GM18499 (cell line): ENCODE data around the gene RPS16.

Source experiments
- ATAC-seq: cut with Tn5 transposase; IDR thresholded peaks from one replicate; pipeline ENCODE4 v1.9.1; 2021; ENCODE audit warnings: moderate number of reproducible peaks; ENCODE audit not compliant: insufficient read depth, unreplicated experiment

The RPS16 gene

DNA sequence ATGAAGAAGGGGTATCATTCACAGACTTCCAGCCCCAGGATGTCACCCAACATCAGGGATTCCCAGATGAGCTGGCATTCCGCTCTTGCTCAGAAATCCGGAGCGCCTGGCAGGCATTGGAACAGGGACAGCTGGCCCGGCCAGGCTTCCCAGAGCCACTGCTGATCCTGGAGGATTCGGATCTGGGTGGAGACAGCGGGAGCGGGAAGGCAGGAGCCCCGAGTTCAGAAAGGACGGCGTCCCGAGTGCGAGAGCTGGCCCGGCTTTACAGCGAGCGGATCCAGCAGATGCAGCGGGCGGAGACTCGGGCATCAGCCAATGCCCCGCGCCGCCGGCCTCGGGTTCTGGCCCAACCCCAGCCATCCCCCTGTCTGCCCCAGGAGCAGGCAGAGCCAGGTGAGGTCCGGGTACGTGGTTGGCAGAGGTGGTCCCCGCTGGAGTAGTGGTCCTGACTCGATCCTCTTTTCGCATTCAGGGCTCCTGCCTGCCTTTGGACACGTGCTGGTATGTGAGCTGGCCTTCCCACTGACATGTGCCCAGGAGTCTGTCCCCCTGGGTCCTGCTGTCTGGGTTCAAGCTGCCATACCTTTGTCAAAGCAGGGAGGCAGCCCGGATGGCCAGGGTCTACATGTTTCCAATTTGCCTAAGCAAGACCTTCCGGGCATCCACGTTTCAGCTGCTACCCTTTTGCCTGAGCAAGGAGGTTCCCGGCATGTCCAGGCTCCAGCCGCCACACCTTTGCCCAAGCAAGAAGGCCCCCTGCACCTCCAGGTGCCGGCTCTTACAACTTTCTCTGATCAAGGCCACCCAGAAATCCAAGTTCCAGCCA is 12.3 kb downstream of the RPS16 start:
- ATAC-seq: no peak

- no peak for ATAC-seq
These were observed 13.7 kb downstream of the RPS16 start for GRCh38 chr19:39422020-39422419.

- no peak for ATAC-seq
These were observed 15.0 kb downstream of the RPS16 start for GRCh38 chr19:39420769-39421168.

- no peak for ATAC-seq
These were observed 16.7 kb downstream of the RPS16 start for GRCh38 chr19:39419003-39419402.

- no peak for ATAC-seq
These were observed 18.1 kb downstream of the RPS16 start for GRCh38 chr19:39417463-39418181.

GRCh38 chr19:39416152-39417120 is 19.3 kb downstream of the RPS16 start:
- ATAC-seq: no peak

DNA sequence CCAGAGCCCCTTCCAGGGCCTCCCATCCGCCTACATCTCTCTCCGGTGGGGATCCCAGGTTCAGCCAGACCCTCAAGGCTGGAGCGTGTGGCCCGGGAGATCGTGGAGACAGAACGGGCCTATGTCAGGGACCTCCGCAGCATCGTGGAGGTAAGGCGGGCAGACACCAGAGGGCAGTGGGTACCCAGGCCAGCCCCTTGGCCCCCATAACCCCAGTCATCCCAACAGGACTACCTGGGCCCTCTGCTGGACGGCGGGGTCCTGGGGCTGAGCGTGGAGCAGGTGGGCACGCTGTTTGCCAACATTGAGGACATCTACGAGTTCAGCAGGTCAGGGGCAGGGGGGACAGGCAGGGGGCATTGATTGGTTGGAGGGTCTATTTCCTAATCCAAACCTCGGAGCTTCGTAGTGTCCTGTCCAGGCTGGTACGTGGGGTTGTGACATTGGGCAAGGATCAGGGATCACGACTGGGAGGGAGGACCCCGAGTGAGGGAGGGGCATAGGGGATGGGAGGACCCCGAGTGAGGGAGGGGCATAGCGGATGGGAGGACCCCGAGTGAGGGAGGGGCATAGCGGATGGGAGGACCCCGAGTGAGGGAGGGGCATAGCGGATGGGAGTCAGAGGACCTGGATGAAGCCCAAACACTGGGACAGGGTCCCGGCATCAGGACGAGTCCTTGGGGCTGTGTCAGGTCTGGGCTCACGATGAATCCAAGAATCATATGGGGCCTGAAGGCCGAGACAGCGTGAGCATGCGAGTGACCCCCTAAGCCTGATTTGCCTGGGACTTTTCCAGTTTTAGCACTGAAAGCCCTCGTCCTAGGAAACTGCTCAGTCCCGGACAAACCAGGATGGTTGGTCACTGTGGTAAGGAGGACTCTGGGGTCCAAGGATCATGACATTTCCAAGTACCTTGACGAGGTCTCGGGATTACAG is 20.4 kb downstream of the RPS16 start:
- no peak for ATAC-seq

DNA sequence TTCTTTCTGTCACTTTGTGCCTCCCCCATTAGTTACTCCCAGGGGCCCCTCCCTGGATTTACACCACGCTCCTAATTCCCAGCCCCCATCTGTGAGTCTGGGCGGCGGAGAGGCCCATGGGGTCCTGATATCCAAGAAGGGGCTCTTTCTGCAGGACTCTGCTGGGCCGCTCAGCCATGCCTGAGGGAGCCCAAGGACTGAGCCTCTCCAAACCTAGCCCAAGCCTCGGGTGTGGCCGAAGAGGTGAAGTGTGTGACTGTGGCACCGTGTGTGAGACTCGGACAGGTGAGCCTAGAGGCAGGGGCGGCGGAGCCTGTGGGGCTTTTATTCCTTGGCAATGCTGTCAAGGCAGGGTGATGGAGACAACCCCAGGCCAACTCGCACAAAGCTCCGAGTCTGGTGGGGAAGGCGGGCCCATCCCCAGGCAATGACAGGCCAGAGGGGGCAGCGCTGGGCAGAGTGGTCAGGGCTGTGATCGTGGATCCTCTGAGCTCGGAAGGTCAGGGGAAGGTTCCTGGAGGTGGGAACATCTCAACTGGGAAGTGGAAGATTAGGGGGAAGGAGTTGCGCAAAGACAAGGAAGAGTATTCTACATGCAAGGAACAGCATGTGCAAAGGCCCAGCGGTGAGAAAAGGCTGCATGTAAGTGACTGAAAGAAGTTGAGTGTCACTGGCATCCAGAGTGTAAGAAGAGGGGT is 21.7 kb downstream of the RPS16 start:
- no peak for ATAC-seq

- no peak for ATAC-seq
These were observed 22.4 kb downstream of the RPS16 start for GRCh38 chr19:39413272-39413910.

- ATAC-seq: no peak
These were observed 22.9 kb downstream of the RPS16 start for GRCh38 chr19:39412867-39413271.

DNA sequence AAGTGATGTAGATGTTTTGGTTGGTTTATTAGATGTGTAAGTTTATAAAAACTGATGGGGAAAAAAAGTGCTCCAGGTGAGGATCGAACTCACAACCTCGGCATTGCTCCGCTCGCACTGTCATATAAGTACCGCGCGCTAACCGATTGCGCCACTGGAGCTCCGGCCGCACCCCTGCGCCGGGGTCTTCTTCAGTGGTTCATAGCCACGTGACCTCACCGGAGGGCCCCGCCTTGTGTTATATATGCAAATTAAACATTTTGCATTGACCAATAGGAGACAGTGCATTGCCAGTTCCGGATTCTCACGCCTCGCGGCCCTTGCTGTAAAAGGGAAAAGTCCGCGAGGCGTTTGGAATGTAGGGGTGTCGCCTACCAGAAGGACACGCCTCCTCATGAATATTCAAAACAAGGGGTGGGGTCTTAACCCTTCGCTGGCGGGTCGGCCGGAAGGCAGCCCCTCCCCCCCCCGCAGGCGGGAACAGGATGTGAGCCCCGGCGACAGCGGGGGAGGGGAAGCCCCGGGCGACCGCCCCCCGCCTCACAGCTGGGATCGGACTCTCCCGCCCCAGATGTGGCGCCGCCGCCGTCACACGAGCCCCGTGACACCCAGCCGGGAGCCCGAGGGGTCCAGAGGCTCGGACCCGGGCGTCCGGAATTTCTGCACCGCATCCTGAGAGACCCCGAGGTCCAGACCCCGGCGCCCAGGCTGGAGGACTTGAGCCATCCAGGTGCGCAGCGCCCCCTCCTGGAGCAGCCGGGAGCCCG is 23.5 kb downstream of the RPS16 start, which contains the start of gene PLEKHG2:
TSS of gene PLEKHG2 (plus strand) at position 570 of the 767 bp plus-strand sequence. CDS start 1,418 bp downstream, outside the sequence.
- ATAC-seq: peak; percentile 38

- ATAC-seq: peak; percentile 28
These were observed 24.0 kb downstream of the RPS16 start for GRCh38 chr19:39411832-39412099.

- no peak for ATAC-seq
These were observed 24.5 kb downstream of the RPS16 start for GRCh38 chr19:39411081-39411831.

GRCh38 chr19:39410831-39411080 is 25.0 kb downstream of the RPS16 start:
- no peak for ATAC-seq

DNA sequence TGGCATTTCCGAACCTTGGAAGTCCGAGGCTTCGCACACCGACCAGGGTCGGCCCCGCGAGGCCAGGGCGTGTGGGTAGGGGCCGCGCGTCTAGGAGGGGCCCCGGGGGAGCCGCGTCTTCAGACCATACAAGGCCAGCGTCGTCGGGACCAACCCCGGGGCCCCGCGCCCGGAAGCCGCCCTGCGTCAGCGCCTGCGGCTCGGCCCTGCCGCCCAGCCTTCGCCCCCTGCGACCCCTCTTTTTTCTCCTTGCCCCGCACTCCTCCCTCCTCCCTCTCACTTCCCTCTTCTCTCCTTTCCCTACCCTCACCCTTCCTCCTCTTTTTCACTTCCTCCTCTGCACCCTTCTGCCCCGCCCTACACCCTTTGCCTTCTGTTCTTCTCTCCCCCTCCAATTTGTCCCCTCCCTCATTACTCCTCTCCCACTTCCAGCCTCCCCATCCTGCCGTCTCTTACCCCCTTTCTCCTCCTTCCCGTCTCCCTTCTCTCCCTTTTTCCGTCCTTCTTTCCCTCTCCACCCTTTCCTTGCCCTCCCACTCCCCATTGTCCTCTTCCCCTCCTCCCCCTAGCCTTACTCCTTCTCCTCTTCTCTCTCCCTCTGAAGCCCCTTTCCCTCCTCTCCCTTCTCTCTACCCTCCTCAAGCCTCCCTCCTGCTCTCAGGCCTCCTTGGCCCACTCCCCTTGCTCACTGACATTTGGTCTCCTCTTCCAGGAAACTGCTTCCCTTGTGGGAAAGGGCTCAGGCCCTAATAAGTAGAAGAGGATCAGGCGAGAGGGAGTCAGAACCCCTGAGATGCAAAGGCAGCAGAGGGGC is 25.5 kb downstream of the RPS16 start:
- no peak for ATAC-seq

- no peak for ATAC-seq
These were observed 26.3 kb downstream of the RPS16 start for GRCh38 chr19:39409208-39410016.
